ENCODE data around the gene KLHL25.

DNA sequence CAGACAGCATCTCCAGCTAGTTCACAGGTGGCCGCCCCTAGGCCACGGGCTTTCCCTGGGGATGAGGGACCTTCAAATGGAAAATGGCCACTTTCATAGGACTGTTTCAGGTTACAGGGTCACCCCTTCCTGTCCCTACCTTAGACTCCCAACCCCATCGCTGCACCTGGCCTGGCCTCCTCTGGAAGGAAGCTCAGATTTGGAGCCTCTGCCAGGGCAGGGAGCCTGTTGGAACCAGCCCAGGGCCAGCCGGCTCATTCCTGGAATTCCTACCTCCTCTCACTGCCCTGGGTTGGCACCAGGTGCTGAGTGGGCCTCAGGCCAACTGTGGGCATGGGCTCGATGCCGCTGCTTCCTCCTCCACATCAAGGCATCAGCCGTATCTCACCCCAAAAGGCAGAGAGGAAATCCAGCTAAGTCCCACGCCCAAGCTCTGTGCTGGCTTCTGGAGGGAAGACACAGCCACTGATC, 42.2 kb downstream of the KLHL25 start:
- TF ChIP-seq, protein P1, sequence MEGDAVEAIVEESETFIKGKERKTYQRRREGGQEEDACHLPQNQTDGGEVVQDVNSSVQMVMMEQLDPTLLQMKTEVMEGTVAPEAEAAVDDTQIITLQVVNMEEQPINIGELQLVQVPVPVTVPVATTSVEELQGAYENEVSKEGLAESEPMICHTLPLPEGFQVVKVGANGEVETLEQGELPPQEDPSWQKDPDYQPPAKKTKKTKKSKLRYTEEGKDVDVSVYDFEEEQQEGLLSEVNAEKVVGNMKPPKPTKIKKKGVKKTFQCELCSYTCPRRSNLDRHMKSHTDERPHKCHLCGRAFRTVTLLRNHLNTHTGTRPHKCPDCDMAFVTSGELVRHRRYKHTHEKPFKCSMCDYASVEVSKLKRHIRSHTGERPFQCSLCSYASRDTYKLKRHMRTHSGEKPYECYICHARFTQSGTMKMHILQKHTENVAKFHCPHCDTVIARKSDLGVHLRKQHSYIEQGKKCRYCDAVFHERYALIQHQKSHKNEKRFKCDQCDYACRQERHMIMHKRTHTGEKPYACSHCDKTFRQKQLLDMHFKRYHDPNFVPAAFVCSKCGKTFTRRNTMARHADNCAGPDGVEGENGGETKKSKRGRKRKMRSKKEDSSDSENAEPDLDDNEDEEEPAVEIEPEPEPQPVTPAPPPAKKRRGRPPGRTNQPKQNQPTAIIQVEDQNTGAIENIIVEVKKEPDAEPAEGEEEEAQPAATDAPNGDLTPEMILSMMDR (IDR thresholded peaks at IDR 0.05; ENCODE audit: poor library complexity) = no peak
- TF ChIP-seq EZH2 (IDR thresholded peaks at IDR 0.05; ENCODE audit: borderline replicate concordance) = no peak
- TF ChIP-seq EZH2phosphoT487 (IDR thresholded peaks at IDR 0.05; ENCODE audit: low read depth, severe bottlenecking, unreplicated experiment) = no peak

Measured in hepatocyte (in vitro differentiated cells).